ENCODE results near the gene NCAM1.

The NCAM1 gene

GRCh38 chr11:112968941-112969713, 7.9 kb downstream of the NCAM1 start:
- DNase-seq (no peak), ATAC-seq (no peak)

- ATAC-seq (no peak), DNase-seq (no peak)
Observed at GRCh38 chr11:112971195-112971594, 10.0 kb downstream of the NCAM1 start.

- no peak for DNase-seq
- ATAC-seq: no peak
Observed at GRCh38 chr11:112971827-112972226, 10.6 kb downstream of the NCAM1 start.

GRCh38 chr11:112972399-112973145, 11.4 kb downstream of the NCAM1 start:
- ATAC-seq (no peak), DNase-seq (no peak)

- ATAC-seq: no peak
Observed at GRCh38 chr11:112975051-112975450, 13.8 kb downstream of the NCAM1 start.

GRCh38 chr11:112975493-112975892, 14.3 kb downstream of the NCAM1 start:
- DNase-seq: no peak
- ATAC-seq: no peak

More at GRCh38 chr11:112975051-112975450, 13.8 kb downstream of the NCAM1 start:
- DNase-seq: no peak

- no peak for ATAC-seq
- DNase-seq: no peak
Observed at GRCh38 chr11:112977755-112978154, 16.5 kb downstream of the NCAM1 start.

GRCh38 chr11:112983887-112984286, 22.7 kb downstream of the NCAM1 start:
- no peak for ATAC-seq

GRCh38 chr11:112989198-112989597, 28.0 kb downstream of the NCAM1 start:
- ATAC-seq (no peak), DNase-seq (no peak)

More at GRCh38 chr11:112983887-112984286, 22.7 kb downstream of the NCAM1 start:
- DNase-seq: no peak

- DNase-seq (no peak), ATAC-seq (no peak)
Observed at GRCh38 chr11:112993808-112994207, 32.6 kb downstream of the NCAM1 start.

GRCh38 chr11:112995423-112996090, 34.3 kb downstream of the NCAM1 start:
- DNase-seq: no peak
- ATAC-seq: no peak

- DNase-seq: no peak
- ATAC-seq: no peak
Observed at GRCh38 chr11:112996994-112997393, 35.8 kb downstream of the NCAM1 start.

- ATAC-seq (no peak), DNase-seq (no peak)
Observed at GRCh38 chr11:112997857-112998466, 36.7 kb downstream of the NCAM1 start.

- no peak for DNase-seq
- no peak for ATAC-seq
Observed at GRCh38 chr11:112999520-112999919, 38.3 kb downstream of the NCAM1 start.

- ATAC-seq (no peak), DNase-seq (no peak)
Observed at GRCh38 chr11:113001709-113002108, 40.5 kb downstream of the NCAM1 start.

- ATAC-seq (no peak), DNase-seq (no peak)
Observed at GRCh38 chr11:113006896-113007445, 45.8 kb downstream of the NCAM1 start.

- DNase-seq: no peak
Observed at GRCh38 chr11:113014262-113015097, 53.3 kb downstream of the NCAM1 start.

GRCh38 chr11:113015098-113015455, 53.9 kb downstream of the NCAM1 start:
- ATAC-seq: no peak
- no peak for DNase-seq

More at GRCh38 chr11:113014262-113015097, 53.3 kb downstream of the NCAM1 start:
- ATAC-seq: no peak

GRCh38 chr11:113016905-113017304, 55.7 kb downstream of the NCAM1 start:
- ATAC-seq: no peak
- DNase-seq: no peak

GRCh38 chr11:113018913-113019312, 57.7 kb downstream of the NCAM1 start:
- no peak for ATAC-seq
- no peak for DNase-seq

GRCh38 chr11:113019711-113020110, 58.5 kb downstream of the NCAM1 start:
- ATAC-seq (no peak), DNase-seq (no peak)
